IgD-negative memory B cell (primary cell): ENCODE results near the gene BMPR1B. TPM values are rescaled to one million over a fixed set of nuclear protein-coding genes. Genes with fewer than 3 reads are reported as not detected.
A peak's percentile ranks its signal among the peaks of the same experiment; 100 is the strongest.

ENCODE experiments used
- H3K27ac Mint-ChIP-seq, 3 donors: one replicate each; pipeline ENCODE4 v1.8.0; 2020 to 2022; ENCODE audit warnings: mild to moderate bottlenecking in 3 of 3, mixed read lengths in 3 of 3, moderate library complexity in 1 of 3
- H3K27me3 Mint-ChIP-seq: one replicate; pipeline ENCODE4 v1.8.0; 2021; ENCODE audit warnings: mixed read lengths
- H3K36me3 Mint-ChIP-seq: one replicate; pipeline ENCODE4 v1.8.0; 2020; ENCODE audit warnings: mild to moderate bottlenecking, mixed read lengths
- H3K4me1 Mint-ChIP-seq, 3 donors: one replicate each; pipeline ENCODE4 v1.8.0; 2020 to 2022; ENCODE audit warnings: mixed read lengths in 3 of 3, mild to moderate bottlenecking in 1 of 3
- H3K4me3 Mint-ChIP-seq, 4 donors: one replicate each; pipeline ENCODE4 v1.8.0; 2020 to 2022; ENCODE audit warnings: mild to moderate bottlenecking in 4 of 4, mixed read lengths in 4 of 4, moderate library complexity in 3 of 4
- H3K9me3 Mint-ChIP-seq, 3 donors: one replicate each; pipeline ENCODE4 v1.8.0; 2020 to 2021; ENCODE audit warnings: mixed read lengths in 3 of 3, mild to moderate bottlenecking in 1 of 3
- polyA plus RNA-seq: library from polyadenylated mRNA; unstranded; fragments of 300-500 nt; fragmentation: Illumina TruSeq; gene quantifications from one replicate; pipeline ENCODE4 v1.2.3, GENCODE V29; 2021

The BMPR1B gene
- polyA plus RNA-seq = not detected

GRCh38 chr4:94757192-94758140 is at the start of gene BMPR1B:
Gene BMPR1B, plus strand, starts transcription at chr4:94757955. Its CDS starts 346,470 bp downstream, at chr4:95104425.
- Mint-ChIP-seq H3K27ac (peak within 1 kb of the TSS in 1 of 3 donors; percentile 8), H3K27me3 (peaks cover 41% of the 10 kb centered on the region)

GRCh38 chr4:94711635-94712034 is 46.1 kb upstream of the BMPR1B start:
- Mint-ChIP-seq H3K27me3 (peaks cover 4% of the 10 kb centered on the region), H3K4me3 (no peak overlapping the region), H3K27ac (no peak overlapping the region), H3K36me3 (no peaks in the 10 kb centered on the region), H3K4me1 (no peaks in the 10 kb centered on the region), H3K9me3 (peaks cover 2 to 6% (median 5%) of the 10 kb centered on the region in 3 donors)

More at GRCh38 chr4:94757192-94758140, at the start of gene BMPR1B:
- Mint-ChIP-seq H3K4me1 (peaks cover 4 to 15% (median 7%) of the 10 kb centered on the region in 3 donors), H3K36me3 (no peaks in the 10 kb centered on the region), H3K4me3 (peak within 1 kb of the TSS in 2 of 4 donors; percentile 19 to 66), H3K9me3 (peaks cover 0 to 4% (median 0%) of the 10 kb centered on the region in 3 donors)

- Mint-ChIP-seq H3K4me3 (no peak overlapping the region), H3K36me3 (no peaks in the 10 kb centered on the region), H3K9me3 (peaks cover 0 to 5% (median 0%) of the 10 kb centered on the region in 3 donors), H3K27ac (no peak overlapping the region), H3K4me1 (no peaks in the 10 kb centered on the region), H3K27me3 (peaks cover 10% of the 10 kb centered on the region)
Observed at GRCh38 chr4:94714365-94715160, 43.2 kb upstream of the BMPR1B start.

GRCh38 chr4:94715726-94716125 is 42.0 kb upstream of the BMPR1B start:
- Mint-ChIP-seq H3K9me3 (peaks cover 0 to 5% (median 4%) of the 10 kb centered on the region in 3 donors), H3K4me1 (no peaks in the 10 kb centered on the region), H3K27ac (no peak overlapping the region), H3K27me3 (peaks cover 9% of the 10 kb centered on the region), H3K36me3 (no peaks in the 10 kb centered on the region), H3K4me3 (no peak overlapping the region)

- H3K36me3 Mint-ChIP-seq = no peaks in the 10 kb centered on the region
- H3K27me3 Mint-ChIP-seq = peaks cover 10% of the 10 kb centered on the region
- no peak overlapping the region for H3K27ac Mint-ChIP-seq
- peak overlapping the region in 1 of 4 donors; percentile 65 for H3K4me3 Mint-ChIP-seq
- peaks cover 0 to 5% (median 4%) of the 10 kb centered on the region in 3 donors for H3K9me3 Mint-ChIP-seq
- H3K4me1 Mint-ChIP-seq = peaks cover 0 to 3% (median 2%) of the 10 kb centered on the region in 3 donors
Observed at GRCh38 chr4:94721310-94721709, 36.4 kb upstream of the BMPR1B start.

- no peak overlapping the region for H3K4me3 Mint-ChIP-seq
- peaks cover 0 to 6% (median 4%) of the 10 kb centered on the region in 3 donors for H3K9me3 Mint-ChIP-seq
- H3K27ac Mint-ChIP-seq = no peak overlapping the region
- H3K4me1 Mint-ChIP-seq = peaks cover 0 to 3% (median 2%) of the 10 kb centered on the region in 3 donors
- H3K27me3 Mint-ChIP-seq = peaks cover 8% of the 10 kb centered on the region
- no peaks in the 10 kb centered on the region for H3K36me3 Mint-ChIP-seq
Observed at GRCh38 chr4:94722270-94722669, 35.5 kb upstream of the BMPR1B start.

- no peak overlapping the region for H3K4me3 Mint-ChIP-seq
- no peak overlapping the region for H3K27ac Mint-ChIP-seq
- peaks cover 0 to 6% (median 4%) of the 10 kb centered on the region in 3 donors for H3K9me3 Mint-ChIP-seq
- peaks cover 8% of the 10 kb centered on the region for H3K27me3 Mint-ChIP-seq
- no peaks in the 10 kb centered on the region for H3K36me3 Mint-ChIP-seq
- peaks cover 0 to 3% (median 2%) of the 10 kb centered on the region in 3 donors for H3K4me1 Mint-ChIP-seq
Observed at GRCh38 chr4:94722748-94723147, 35.0 kb upstream of the BMPR1B start.

- Mint-ChIP-seq H3K4me1 (peaks cover 0 to 3% (median 2%) of the 10 kb centered on the region in 3 donors), H3K9me3 (peaks cover 0 to 4% (median 1%) of the 10 kb centered on the region in 3 donors), H3K36me3 (no peaks in the 10 kb centered on the region), H3K27ac (no peak overlapping the region), H3K4me3 (no peak overlapping the region), H3K27me3 (peaks cover 8% of the 10 kb centered on the region)
Observed at GRCh38 chr4:94724016-94724790, 33.6 kb upstream of the BMPR1B start.

GRCh38 chr4:94726524-94727123 is 31.1 kb upstream of the BMPR1B start:
- Mint-ChIP-seq H3K4me3 (no peak overlapping the region), H3K4me1 (peaks cover 0 to 2% (median 1%) of the 10 kb centered on the region in 3 donors), H3K27ac (peak overlapping the region in 1 of 3 donors; percentile 0), H3K36me3 (no peaks in the 10 kb centered on the region), H3K9me3 (peaks cover 0 to 1% (median 0%) of the 10 kb centered on the region in 3 donors), H3K27me3 (peaks cover 5% of the 10 kb centered on the region)

- Mint-ChIP-seq H3K9me3 (peaks cover 0 to 1% (median 0%) of the 10 kb centered on the region in 3 donors), H3K36me3 (no peaks in the 10 kb centered on the region), H3K27me3 (peaks cover 5% of the 10 kb centered on the region), H3K4me1 (no peaks in the 10 kb centered on the region), H3K4me3 (no peak overlapping the region), H3K27ac (no peak overlapping the region)
Observed at GRCh38 chr4:94728056-94728766, 29.5 kb upstream of the BMPR1B start.

- H3K4me1 Mint-ChIP-seq = no peaks in the 10 kb centered on the region
Observed at GRCh38 chr4:94732358-94732698, 25.4 kb upstream of the BMPR1B start.

GRCh38 chr4:94739741-94740140 is 18.0 kb upstream of the BMPR1B start:
- no peak overlapping the region for H3K4me3 Mint-ChIP-seq
- H3K27ac Mint-ChIP-seq = no peak overlapping the region
- H3K27me3 Mint-ChIP-seq = peaks cover 7% of the 10 kb centered on the region
- H3K9me3 Mint-ChIP-seq = no peaks in the 10 kb centered on the region
- no peaks in the 10 kb centered on the region for H3K4me1 Mint-ChIP-seq
- H3K36me3 Mint-ChIP-seq = no peaks in the 10 kb centered on the region

More at GRCh38 chr4:94732358-94732698, 25.4 kb upstream of the BMPR1B start:
- H3K36me3 Mint-ChIP-seq = no peaks in the 10 kb centered on the region
- peaks cover 2% of the 10 kb centered on the region for H3K27me3 Mint-ChIP-seq
- H3K9me3 Mint-ChIP-seq = no peaks in the 10 kb centered on the region
- no peak overlapping the region for H3K27ac Mint-ChIP-seq
- no peak overlapping the region for H3K4me3 Mint-ChIP-seq

- H3K4me1 Mint-ChIP-seq = no peaks in the 10 kb centered on the region
- no peaks in the 10 kb centered on the region for H3K9me3 Mint-ChIP-seq
- H3K36me3 Mint-ChIP-seq = no peaks in the 10 kb centered on the region
- peaks cover 7% of the 10 kb centered on the region for H3K27me3 Mint-ChIP-seq
- no peak overlapping the region for H3K4me3 Mint-ChIP-seq
- H3K27ac Mint-ChIP-seq = no peak overlapping the region
Observed at GRCh38 chr4:94741304-94741703, 16.5 kb upstream of the BMPR1B start.
